Kidney (tissue), 14 donors: ENCODE measurements around the gene MARCHF10. TPM values are rescaled to one million over a fixed set of nuclear protein-coding genes. Genes with fewer than 3 reads are reported as not detected.
"Not testable (repeated sequence)": the region's sequence is repeated elsewhere in the genome, so short reads cannot be mapped to it uniquely, and the experiment has no call there.

ENCODE experiments used
- DNase-seq, 5 donors: peaks; one replicate each; pipeline ENCODE4 v3.0.0-alpha.2; 2013 to 2020
- FAIRE-seq: peaks from 2 replicates; lab custom pipeline; 2012; peaks lifted over from hg19 to GRCh38; lab: Jason Lieb, UNC
- H3K27ac ChIP-seq, 2 donors: one replicate each; pipeline ENCODE4 v1.7.0; 2013; ENCODE audit warnings: low read depth in 2 of 2, low read length in 2 of 2, inconsistent platforms in 1 of 2
- H3K27me3 ChIP-seq: one replicate; pipeline ENCODE4 v1.7.1; 2013; ENCODE audit warnings: low read length, inconsistent platforms; ENCODE audit not compliant: control insufficient read depth, insufficient read depth
- H3K36me3 ChIP-seq, 3 donors: one replicate each; pipeline versions ENCODE4 v1.7.0 to v1.7.1; 2013; ENCODE audit warnings: low read length in 3 of 3, control low read depth in 1 of 3, inconsistent platforms in 1 of 3; ENCODE audit not compliant: insufficient read depth in 3 of 3, control insufficient read depth in 2 of 3
- H3K4me1 ChIP-seq, 3 donors: one replicate each; pipeline versions ENCODE4 v1.7.0 to v1.7.1; 2013; ENCODE audit warnings: low read length in 3 of 3, inconsistent platforms in 1 of 3, low read depth in 1 of 3; ENCODE audit not compliant: control insufficient read depth in 2 of 3, insufficient read depth in 2 of 3
- H3K4me3 ChIP-seq, 3 donors: one replicate each; pipeline versions ENCODE4 v1.7.0 to v1.8.1; 2013; ENCODE audit warnings: low read length in 3 of 3, control low read depth in 1 of 3, inconsistent platforms in 1 of 3
- H3K9ac ChIP-seq, 3 donors: one replicate each; pipeline versions ENCODE4 v1.7.0 to v1.7.1; 2013; ENCODE audit warnings: low read length in 3 of 3, control low read depth in 1 of 3, inconsistent platforms in 1 of 3
- H3K9me3 ChIP-seq, 3 donors: one replicate each; pipeline versions ENCODE4 v1.7.0 to v1.7.1; 2013; ENCODE audit warnings: low read length in 3 of 3, control low read depth in 1 of 3, inconsistent platforms in 1 of 3; ENCODE audit not compliant: control insufficient read depth in 2 of 3, insufficient read depth in 1 of 3
- CTCF ChIP-seq: IDR thresholded peaks from 3 replicates; pipeline ENCODE4 v1.5.1; 2012; ENCODE audit warnings: mild to moderate bottlenecking, moderate library complexity, borderline replicate concordance; ENCODE audit not compliant: insufficient read depth; ENCODE audit errors: extremely low read depth
- intact Hi-C: fragments of 100-400 bp; cut with DNase I; formaldehyde crosslinking; loops from one replicate; pipeline ENCODE4 v1.11.1; 2022
- polyA plus RNA-seq: library from polyadenylated mRNA; stranded (reverse); fragments of 350-450 nt; fragmentation: Illumina TruSeq; extraction: RNeasy Lipid Tissue Mini Kit (QIAGEN cat#74804); gene quantifications from one replicate; pipeline ENCODE4 v1.2.3, GENCODE V29; 2014; ENCODE audit warnings: low read depth, low replicate concordance; ENCODE audit not compliant: insufficient read depth
- total RNA-seq: library from RNA; stranded (reverse); fragmentation: NEBNext Ultra II Directional; extraction: Animal tissue kit (Norgen Biotek cat#: 25700); gene quantifications from one replicate; pipeline ENCODE4 v1.2.1, GENCODE V29; 2021
- donor health status: control.
- donor health status: control.
- donor health status: control.
- donor health status: control.
- donor health status: control.
- donor health status: DM: yes; HTN: yes; CAD: no.
- donor health status: Normal renal cell carcinoma (clear cell type).

MARCHF10 gene
- total and polyA plus RNA-seq, 2 donors from 2014 or later = 0.66 to 6.3 TPM

GRCh38 chr17:62791235-62791734 lies 16.8 kb downstream of the MARCHF10 start:
- no peak overlapping the region for H3K9ac ChIP-seq
- no peak for FAIRE-seq
- H3K9me3 ChIP-seq = peaks cover 0 to 2% (median 0%) of the 10 kb centered on the region in 3 donors
- H3K27ac ChIP-seq = peak overlapping the region in 1 of 2 donors; percentile 34
- H3K36me3 ChIP-seq = no peaks in the 10 kb centered on the region
- intact Hi-C loops = no loop called here
- no peak for TF ChIP-seq CTCF
- H3K27me3 ChIP-seq = no peaks in the 10 kb centered on the region
- no peaks in the 10 kb centered on the region for H3K4me1 ChIP-seq
- DNase-seq = peak in 1 of 5 donors; percentile 6
- no peak overlapping the region for H3K4me3 ChIP-seq

DNA sequence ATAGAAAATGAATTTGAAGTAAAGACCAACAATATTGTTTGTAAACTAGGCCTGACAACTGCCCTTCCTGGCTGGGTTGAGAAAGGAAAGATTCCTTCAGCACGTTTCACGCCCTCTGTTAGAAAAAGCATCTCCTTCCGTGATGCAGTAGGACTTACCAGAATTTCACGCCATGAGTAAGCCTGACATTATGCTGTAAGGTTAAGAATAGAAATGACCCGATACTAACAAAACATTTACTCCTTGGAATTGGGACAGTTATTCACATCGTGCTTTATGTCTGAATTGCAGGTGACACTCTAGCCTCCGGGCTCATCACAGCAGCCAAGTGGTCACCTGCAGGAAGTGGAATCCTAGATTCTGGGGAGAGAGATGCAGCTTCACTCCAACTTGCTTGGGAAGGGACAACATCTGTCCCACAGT lies 17.5 kb downstream of the MARCHF10 start:
- DNase-seq (peak in 1 of 5 donors; percentile 20), FAIRE-seq (no peak)
- H3K27ac ChIP-seq = no peak overlapping the region

GRCh38 chr17:62787366-62787765 lies 20.7 kb downstream of the MARCHF10 start:
- Histone ChIP-seq H3K27me3 (no peaks in the 10 kb centered on the region), H3K9me3 (no peaks in the 10 kb centered on the region), H3K9ac (no peak overlapping the region), H3K27ac (no peak overlapping the region), H3K36me3 (no peaks in the 10 kb centered on the region), H3K4me1 (no peaks in the 10 kb centered on the region), H3K4me3 (no peak overlapping the region)
- no peak for DNase-seq
- TF ChIP-seq CTCF = no peak
- no peak for FAIRE-seq
- intact Hi-C loops = no loop called here

More for the DNA sequence above, 17.5 kb downstream of the MARCHF10 start:
- Histone ChIP-seq H3K27me3 (no peaks in the 10 kb centered on the region), H3K36me3 (no peaks in the 10 kb centered on the region), H3K9me3 (peaks cover 0 to 2% (median 0%) of the 10 kb centered on the region in 3 donors), H3K4me1 (no peaks in the 10 kb centered on the region), H3K9ac (no peak overlapping the region), H3K4me3 (no peak overlapping the region)
- TF ChIP-seq CTCF = no peak
- intact Hi-C loops = no loop called here

DNA sequence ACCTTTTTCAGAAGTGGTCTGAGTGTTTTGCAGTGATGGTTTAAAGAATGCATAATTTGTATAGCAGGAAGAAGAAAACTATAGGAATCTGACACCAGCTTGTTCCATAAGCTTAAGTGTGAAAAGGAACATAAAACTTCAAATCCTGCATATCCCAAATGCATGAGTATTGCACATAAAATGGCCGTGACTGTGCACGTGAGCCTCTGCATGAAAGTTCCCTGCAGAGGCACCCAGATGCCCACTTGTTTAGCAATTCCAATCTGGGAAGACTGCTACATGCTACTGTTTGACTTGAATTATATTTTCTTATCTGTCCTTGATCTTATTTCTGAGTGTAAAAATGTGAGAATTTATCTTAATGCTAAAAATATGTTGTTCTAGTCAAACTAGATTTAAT lies 21.5 kb downstream of the MARCHF10 start:
- FAIRE-seq (no peak), DNase-seq (no peak)
- no peaks in the 10 kb centered on the region for H3K9me3 ChIP-seq
- H3K9ac ChIP-seq = no peak overlapping the region
- intact Hi-C loops = no loop called here
- H3K36me3 ChIP-seq = no peaks in the 10 kb centered on the region
- H3K4me1 ChIP-seq = no peaks in the 10 kb centered on the region
- no peak for TF ChIP-seq CTCF
- H3K4me3 ChIP-seq = no peak overlapping the region
- H3K27ac ChIP-seq = no peak overlapping the region
- H3K27me3 ChIP-seq = no peaks in the 10 kb centered on the region

DNA sequence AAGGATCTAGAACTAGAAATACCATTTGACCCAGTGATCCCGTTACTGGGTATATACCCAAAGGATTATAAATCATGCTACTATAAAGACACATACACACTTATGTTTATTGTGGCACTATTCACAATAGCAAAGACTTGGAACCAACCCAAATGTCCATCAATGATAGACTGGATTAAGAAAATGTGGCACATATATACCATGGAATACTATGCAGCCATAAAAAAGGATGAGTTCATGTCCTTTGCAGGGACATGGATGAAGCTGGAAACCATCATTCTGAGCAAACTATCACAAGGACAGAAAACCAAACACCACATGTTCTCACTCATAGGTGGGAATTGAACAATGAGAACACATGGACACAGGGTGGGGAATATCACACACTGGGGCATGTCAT lies 22.1 kb downstream of the MARCHF10 start:
- H3K27me3 ChIP-seq, H3K4me3 ChIP-seq, H3K4me1 ChIP-seq, DNase-seq, H3K27ac ChIP-seq, H3K9me3 ChIP-seq, intact Hi-C loops, H3K36me3 ChIP-seq, H3K9ac ChIP-seq, FAIRE-seq: not testable (repeated sequence)
